HG02870 (cell line): ENCODE data around the gene SLC8B1.

Source experiments
- ATAC-seq: cut with Tn5 transposase; IDR thresholded peaks from one replicate; pipeline ENCODE4 v1.9.1; 2021; ENCODE audit warnings: mild to moderate bottlenecking, moderate library complexity; ENCODE audit not compliant: unreplicated experiment

SLC8B1 gene

DNA sequence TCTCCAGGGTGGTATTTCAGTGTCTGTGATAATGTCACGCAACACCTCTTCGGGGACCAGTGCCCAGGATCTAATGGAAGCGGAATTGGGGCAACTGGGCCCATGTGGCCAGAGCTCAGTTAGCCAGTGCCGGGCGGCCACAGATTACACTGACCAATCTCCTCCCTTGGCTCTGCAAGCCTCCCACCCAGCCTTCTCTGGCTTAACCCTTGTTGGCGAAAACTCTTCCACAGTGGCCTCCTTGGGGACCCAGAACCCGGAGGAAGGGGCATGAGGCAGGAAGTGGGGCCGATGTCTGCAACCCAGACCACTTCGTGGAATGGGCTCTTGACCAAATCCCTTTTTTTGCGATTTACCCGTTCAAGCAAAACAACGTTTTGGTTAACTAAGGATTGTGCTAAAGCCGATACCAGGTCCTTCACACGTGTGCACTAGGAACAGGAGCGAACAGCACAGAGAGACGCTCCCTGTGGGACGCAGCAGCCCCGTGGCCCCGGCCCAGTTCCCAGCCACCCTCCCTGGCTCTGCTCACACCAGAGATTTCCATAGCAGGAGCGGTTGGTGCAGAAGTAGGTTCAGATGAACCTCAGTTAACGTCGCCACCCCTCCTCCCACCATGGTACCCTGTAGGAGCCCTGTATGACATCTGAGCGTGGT, 38.2 kb downstream of the SLC8B1 start:
- no peak for ATAC-seq

DNA sequence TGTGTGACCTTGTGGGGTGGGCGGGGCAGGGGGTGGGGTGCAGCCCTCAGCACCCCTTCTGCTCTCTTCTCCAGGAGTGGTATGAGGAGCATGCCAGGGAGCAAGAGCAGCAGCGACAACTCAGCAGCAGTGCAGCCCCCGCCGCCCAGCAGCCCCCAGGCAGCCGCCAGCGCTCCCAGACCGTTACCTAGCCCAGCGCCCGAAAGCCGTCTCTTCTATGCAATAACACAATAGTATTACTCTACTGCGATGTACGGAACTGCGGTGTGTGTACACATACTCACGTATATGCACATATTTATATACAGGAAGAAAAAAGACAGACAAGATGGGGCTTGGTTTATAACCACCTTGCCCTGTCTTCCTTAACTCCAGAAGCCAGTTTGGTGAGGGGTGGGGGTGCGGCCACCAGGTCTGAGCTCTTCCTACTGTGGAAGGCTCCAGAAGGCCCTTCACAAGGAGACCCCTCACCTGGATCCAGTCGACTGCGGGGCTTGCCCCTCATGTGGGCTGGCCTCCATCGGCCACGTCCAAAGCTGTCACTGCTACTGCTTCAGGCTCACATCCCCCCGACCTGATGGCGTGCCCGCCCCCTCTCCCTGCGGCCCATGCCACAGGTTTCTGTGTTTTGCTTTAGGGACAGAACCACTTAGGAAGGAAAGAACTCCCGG, 38.9 kb downstream of the SLC8B1 start:
- no peak for ATAC-seq

DNA sequence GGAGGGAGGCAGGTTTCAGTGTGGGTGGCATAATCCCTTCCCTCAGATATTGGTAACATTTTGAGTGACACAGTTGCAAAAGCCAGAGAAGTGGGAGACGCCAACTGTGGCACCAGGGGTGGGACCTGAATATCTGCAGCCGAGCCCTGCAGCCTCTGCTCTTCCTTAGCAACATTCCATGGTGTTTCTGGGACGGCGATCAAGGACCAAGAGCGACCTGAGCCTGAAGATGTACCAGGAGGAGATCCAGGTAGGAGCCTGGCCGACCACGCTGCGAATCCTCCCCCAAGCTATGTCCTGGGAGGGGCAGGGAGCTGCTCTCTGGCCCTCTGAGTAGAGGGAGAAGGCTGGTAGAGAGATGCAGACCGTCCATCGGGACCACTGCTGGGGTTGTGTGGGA, 41.8 kb downstream of the SLC8B1 start:
- no peak for ATAC-seq

DNA sequence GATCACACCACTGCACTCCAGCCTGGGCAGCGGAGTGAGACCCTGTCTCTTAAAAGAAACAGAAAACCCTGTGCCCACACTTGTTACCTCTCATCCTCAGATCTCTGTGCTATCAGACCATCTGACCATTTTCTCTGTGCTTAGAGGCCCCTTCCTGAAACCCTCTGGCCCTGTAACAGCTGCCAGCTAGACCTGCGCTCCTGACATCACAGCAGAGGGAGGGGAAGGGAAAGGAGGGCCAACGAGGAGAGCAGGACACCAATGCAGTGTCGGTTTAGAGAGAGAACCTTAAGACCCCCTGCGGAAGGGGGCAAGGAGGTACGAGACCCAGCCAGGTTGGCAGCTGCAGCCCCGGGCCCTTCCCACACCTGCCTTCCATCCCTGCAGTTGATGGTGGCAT, 42.4 kb downstream of the SLC8B1 start:
- no peak for ATAC-seq

DNA sequence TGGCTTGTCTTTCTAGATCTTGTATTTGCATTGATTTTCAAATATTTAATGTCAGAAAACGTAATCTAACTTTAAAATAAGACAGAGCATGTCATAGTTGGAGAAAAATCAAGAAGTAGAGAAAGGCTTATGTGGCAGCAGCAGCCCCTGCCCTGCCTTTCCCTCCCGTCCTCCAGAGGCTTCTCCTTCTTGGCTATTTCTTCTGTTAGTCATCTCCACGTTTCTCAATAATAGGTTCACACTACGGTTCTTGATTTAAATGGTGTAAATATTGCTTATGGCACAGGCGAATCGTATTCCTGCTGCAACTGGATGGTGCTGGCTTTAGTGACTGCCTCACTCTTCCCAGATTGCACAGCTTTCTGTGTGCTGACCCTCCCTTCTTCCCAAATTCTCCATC, 42.8 kb downstream of the SLC8B1 start:
- ATAC-seq: no peak

DNA sequence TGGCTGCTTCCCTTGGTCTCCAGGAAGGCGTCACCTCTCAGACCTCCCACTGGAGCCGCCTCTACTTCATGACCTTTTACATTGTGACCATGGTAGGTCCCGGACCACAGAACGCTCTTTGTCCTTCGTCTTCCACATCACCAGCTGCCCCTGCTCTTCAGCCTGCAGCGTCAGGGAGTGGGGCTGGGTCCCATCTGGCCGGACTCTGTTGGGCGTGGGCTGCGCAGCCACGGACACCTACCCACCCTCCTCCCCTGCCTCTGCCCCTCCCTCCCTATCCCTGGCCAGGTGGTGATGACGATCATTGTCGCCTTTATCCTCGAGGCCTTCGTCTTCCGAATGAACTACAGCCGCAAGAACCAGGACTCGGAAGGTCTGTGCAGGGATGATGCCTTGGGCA, 43.3 kb downstream of the SLC8B1 start:
- no peak for ATAC-seq

DNA sequence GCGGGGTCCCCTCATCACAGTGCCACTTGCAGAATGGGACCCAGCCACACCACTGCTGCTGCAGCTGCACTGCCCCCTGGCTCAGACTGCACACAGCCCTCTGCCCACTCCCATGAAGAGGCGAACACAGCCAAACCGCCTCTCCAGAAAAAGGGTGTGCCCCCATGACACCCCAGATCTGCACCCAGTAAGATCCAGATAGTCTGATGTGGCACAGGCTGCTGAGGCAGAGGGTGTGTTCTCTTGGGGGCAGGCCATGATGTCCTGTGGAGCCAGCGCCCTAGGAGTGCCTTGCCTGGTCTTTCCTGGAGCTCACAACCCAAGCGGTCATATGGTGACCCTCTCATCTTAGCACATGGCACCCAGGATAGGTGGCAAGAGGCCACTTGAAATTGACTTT, 44.4 kb downstream of the SLC8B1 start:
- ATAC-seq: no peak

DNA sequence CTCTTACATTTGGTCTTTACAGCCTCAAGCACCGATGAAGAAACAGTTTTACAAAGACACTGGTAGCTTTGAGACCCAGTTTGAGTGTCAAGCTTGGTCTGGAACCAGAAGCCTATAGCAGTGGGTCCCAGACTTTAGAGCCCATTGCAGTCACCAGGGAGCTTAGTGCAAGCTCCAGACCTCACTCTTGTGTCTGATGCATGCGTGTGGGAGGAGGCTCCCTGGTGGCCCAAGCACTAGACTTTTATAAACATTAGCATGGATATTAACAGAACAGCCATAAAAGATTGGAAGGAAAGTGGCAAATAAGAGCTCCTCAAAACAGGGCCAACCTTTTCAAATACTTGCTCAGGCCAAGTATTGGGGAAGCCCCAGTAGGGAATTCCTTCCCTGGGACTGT, 45.5 kb downstream of the SLC8B1 start:
- ATAC-seq: no peak

DNA sequence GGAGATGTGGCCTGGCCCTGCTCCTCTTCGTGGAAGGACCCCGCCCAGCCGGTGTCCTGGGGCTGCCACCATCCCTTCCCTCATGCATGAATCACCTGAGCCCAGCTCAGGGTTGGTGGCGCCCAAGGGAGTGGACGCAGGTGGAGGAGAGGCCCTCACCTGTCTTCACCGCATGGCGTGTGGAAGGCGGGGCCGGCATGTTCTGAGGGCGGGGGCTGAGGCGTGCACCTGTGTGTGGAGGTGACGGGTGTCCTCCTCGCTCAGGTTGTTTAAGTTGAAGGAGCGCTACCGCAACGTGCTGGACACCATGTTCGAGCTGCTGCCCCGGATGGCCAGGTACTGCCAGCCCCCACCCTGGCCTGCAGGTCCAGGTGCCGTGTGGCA, 47.0 kb downstream of the SLC8B1 start:
- no peak for ATAC-seq

DNA sequence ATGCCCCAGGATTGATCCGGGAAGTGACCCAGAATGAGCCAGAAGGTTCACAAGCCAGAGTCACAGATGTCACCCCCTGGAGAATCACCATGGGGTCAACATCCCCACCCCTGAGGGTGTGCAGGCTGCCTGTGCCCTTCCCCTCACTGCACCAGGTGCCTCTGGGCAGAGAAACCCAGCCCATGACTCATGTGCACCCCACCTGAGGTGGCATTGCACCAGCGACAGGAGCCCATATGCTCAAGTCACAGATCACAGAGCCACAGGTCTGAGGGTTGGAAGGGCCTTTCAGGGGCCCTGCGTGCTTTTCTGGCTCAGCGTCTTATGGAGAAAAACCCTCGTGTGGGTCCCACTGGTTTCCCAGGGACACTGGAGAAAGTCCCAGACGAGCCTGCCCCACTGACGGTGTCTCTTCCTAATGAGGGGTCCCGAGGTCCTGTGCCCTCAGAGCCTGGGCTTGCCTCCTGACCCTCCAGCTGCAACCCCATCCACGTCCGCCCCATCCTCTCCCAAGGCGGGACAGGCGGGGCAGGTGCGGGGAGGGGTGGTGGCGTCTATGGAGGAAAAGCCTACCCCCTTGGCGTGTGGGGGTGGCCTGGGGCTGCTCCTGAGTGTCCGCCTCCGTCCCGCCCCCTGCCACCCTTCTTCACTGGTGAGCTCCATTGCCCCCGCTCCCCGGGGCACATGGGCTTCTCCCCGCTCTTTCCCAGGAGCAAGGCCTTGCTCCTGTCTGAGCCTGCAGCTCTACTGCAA, 47.6 kb downstream of the SLC8B1 start:
- no peak for ATAC-seq

DNA sequence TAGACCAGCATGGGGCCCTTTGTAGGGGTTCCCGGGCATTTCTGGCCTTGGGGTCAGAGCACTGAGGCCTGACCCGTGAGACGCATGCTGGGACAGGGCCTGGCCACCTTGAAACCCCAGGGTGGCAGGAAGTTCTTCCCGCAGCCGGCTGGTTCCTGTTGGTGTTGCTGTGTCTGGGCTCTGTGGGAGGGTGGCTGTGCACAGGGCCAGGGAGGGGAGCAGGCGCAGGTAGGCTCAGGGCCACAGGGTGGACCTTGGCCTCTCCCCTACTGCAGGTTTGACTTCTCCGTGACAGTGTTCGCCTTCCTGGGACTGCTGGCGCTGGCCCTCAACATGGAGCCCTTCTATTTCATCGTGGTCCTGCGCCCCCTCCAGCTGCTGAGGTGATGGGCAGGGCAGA, 48.2 kb downstream of the SLC8B1 start:
- no peak for ATAC-seq

DNA sequence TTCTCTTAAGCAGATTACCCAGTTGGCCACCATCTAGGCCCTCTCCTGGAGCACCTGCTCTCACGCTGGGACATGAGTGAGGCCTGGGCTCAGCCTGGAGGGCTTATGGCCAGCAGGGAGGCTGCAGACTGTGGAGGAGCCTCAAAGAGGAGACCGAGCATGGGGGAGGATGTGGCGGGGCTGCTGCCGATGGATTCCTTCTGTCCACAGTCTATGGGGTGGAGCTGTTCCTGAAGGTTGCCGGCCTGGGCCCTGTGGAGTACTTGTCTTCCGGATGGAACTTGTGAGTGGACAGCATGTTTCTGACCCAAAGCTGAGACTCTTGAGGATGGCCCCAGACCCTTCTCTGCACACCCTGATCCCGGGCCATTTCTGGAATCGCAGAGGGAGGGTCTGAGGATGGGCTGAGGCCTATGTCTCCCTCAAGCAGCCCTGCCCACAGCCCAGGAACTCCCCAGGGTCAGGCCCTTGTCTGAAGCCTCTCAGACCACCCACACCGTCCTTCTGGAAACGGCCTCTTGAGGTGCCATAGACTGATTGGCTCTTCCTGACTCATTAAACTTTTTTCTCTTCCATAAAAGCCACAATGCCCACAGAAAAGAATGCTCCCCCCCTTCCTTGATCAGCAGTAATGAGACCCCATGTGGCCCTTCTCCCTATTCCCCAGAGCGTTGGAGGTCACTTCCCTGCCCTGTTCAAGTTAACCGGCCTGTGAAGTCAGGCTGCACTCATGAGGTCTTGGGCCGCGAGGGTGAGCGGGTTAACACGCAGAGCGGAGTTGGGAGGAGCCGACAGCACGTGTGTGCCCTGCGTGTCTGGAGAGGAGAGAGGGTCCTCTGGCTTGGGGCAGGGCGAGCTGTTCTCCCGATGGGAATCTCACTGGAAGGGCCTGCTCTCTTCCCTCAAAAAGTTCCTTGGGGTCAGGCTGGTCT, 49.0 kb downstream of the SLC8B1 start:
- no peak for ATAC-seq

DNA sequence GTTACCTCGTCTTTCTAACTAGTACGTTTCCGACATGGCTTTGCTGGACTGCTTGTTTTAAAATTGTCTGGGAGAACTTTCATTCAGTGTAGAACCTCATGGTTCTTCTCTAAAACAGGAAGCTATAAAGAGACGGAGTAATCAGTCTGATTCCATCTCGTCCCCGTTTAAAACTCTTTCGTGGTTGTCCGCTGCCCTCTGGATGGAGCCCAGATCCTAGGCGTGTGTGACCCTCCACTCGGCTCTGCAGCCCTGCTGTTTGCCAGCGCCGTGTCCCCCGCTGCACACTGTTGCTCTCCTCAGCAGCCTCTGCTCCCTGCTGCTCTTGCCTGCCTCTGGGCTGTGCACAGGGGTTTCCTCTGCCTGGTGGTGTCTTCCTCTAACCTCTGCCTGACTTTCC, 50.2 kb downstream of the SLC8B1 start:
- no peak for ATAC-seq

DNA sequence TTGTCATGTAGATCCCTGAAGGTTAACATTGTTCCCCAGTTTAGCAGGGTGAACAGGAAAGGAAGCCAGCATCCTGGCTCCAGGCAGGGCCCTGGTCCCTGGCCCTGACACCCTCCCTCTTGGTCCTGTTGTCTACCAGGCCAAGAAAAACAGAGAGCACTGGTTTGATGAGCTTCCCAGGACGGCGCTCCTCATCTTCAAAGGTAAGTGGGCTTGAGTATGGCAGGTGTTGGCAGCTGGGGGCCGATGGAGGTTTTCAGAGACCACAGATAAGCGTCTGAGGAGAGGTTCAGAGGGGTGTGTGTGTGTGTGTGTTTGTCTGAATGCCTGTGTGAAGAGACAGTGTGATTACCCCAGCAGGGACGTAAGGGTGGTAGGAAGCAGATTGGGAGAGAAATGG, 56.3 kb downstream of the SLC8B1 start:
- ATAC-seq: no peak

DNA sequence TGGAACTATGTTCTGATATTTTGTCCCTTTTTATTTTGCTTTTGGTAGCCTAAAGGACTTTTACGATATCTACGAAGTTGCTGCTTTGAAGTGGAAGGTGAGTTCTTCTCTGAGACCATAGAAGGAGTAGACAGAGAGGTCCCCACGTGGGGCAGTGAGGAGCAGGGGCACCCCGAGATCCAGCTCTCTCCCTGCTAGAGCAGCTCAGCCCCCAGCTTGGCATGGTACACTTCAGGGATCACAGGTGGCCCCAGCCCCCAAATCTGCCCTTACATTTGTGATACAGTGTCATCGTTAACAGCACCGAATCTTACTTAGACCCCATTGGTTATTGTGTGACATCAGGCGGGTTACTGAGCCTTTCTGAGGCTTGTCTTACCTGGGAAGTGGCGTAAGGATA, 56.8 kb downstream of the SLC8B1 start:
- no peak for ATAC-seq

DNA sequence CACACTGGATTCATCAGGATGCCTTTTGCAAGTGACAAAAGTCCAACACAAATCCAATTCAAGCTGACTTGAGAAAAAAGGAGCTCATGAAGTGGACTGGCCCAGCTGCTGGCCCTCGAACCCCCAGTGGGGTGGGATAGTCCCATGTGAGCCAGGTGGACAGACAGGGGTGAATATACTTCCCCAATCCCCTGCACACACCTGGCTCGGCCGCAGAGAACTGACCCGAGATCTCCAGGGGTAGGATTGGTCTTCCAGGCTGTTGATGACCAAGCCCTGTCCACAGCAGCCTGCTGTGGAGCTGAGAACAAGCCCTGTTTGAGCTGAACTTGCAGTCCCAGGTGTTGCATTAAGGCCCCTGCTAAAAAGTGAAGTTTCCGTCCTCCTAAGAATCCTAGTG, 57.4 kb downstream of the SLC8B1 start:
- ATAC-seq: no peak

DNA sequence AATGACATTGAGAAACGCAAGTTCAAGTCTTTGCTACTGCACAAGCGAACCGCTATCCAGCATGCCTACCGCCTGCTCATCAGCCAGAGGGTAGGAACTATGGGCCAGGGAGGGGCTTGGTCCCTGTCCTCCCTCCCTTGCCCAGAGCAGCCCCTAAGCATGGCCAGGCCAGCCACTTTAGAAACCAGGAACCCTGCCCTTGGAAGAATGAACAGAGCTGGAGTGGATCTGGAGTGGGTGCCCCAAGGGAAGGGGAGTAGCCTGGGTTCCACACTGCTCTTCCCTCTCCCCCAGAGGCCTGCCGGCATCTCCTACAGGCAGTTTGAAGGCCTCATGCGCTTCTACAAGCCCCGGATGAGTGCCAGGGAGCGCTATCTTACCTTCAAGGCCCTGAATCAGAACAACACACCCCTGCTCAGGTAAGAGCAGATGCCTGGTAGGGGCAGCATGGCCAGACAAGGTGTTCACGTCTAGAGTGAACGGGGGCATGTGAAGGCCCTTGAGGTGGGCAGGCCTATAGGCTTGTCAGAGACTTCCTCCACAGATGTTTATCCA, 57.9 kb downstream of the SLC8B1 start:
- ATAC-seq: no peak

DNA sequence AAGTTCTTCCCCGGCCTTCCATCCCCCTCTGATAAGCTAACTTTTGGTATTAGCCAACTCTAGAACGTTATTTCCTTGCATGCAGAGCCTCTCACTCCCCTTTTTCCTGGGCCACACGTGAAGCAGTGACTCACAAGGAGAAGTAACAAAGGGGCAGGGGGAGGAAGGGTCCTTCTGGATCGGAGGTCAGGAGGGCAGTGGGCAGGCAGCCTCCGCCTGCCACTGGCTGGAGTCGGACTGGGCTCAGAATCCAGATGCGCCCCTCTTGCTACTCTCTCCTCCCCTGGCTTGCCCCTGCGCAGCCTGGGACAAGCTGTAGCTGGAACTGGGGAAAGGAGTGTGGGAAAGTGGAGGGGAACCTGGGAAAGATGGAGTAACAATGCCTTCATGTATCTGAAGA, 58.6 kb downstream of the SLC8B1 start:
- ATAC-seq: no peak

DNA sequence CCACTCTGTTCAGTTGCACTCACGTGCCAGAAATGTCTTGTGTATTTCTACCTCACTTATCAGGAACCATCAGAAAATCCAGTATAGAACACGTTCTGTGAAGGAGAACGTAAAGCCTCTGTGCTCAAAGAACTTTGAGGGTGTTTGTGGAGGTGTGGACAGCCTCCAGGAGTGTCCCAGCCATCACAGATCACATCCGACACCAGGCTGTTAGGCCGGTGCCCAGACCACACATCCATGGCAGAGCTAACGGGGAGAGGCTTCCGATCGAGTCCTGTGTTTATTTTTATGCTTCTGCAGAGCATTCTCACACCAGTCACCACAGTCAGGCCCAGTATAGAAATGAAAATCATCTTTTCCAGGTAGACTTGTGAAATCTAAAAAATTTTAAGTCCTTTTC, 60.1 kb downstream of the SLC8B1 start:
- no peak for ATAC-seq

DNA sequence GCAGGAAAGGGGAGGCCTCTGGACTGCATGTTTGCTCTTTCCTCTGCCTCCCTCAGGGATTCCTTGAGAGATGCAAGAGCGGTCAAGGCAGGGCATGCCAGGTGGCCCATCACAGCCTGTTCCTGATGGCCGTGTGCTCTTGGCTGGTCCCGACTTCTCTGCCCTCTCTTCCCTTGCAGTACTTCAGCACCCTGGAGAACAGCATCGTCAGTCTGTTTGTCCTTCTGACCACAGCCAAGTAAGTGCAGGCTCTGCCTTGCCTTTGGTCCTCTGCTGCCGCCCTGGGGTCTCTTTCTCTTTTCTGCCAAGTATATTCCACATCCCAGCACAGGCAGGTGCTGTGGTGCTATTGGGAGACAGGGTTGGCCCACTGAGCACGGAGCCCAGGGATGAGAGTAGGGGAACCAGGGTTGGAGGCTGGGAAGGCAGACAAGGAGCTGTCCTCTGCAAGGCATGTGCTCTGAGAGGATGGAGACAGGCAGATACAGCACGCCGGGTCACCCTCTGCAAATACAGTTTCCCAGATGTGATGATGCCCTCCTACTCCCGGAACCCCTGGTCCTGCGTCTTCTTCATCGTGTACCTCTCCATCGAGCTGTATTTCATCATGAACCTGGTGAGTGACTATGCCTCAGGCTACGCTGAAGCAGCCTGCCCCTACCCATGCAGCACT, 61.7 kb downstream of the SLC8B1 start:
- ATAC-seq: no peak
